Hepatocyte (in vitro differentiated cells): ENCODE data around the gene CLVS2. TPM values are rescaled to one million over a fixed set of nuclear protein-coding genes. Genes with fewer than 3 reads are reported as not detected.

Experiments used
- DNase-seq: peaks from one replicate; pipeline ENCODE4 v3.0.0-alpha.2; 2016; ENCODE audit warnings: low spot score
- H2AFZ ChIP-seq: fragments of 200-600 bp; sonication (generic); 2 replicates; pipeline ENCODE4 v1.6.0; 2016; ENCODE audit warnings: antibody characterized with exemption, mild to moderate bottlenecking
- H3K27ac ChIP-seq: fragments of 200-600 bp; sonication (generic); 2 replicates; pipeline ENCODE4 v1.5.1; 2016; ENCODE audit warnings: mild to moderate bottlenecking
- H3K27me3 ChIP-seq: fragments of 200-600 bp; sonication (generic); 2 replicates; pipeline ENCODE4 v1.6.1; 2016
- H3K36me3 ChIP-seq: fragments of 200-600 bp; sonication (generic); replicated peaks from 2 replicates; pipeline ENCODE4 v1.5.1; 2016; ENCODE audit warnings: low read depth; ENCODE audit not compliant: insufficient read depth
- H3K4me1 ChIP-seq: fragments of 200-600 bp; sonication (generic); 2 replicates; pipeline ENCODE4 v1.5.1; 2016; ENCODE audit warnings: mild to moderate bottlenecking, moderate library complexity; ENCODE audit not compliant: insufficient read depth
- H3K4me2 ChIP-seq: fragments of 200-600 bp; sonication (generic); 2 replicates; pipeline ENCODE4 v1.6.0; 2016
- H3K4me3 ChIP-seq: fragments of 200-600 bp; sonication (generic); 2 replicates; pipeline ENCODE4 v1.5.1; 2016; ENCODE audit warnings: mild to moderate bottlenecking
- H3K79me2 ChIP-seq: fragments of 200-600 bp; sonication (generic); 2 replicates; pipeline ENCODE4 v1.6.0; 2017; ENCODE audit warnings: mild to moderate bottlenecking
- H3K9me2 ChIP-seq: fragments of 200-600 bp; sonication (generic); replicated peaks from 2 replicates; pipeline ENCODE4 v1.6.0; 2017; ENCODE audit warnings: mild to moderate bottlenecking; ENCODE audit not compliant: insufficient read depth
- H3K9me3 ChIP-seq: fragments of 200-600 bp; sonication (generic); 2 replicates; pipeline ENCODE4 v1.5.1; 2016; ENCODE audit warnings: low read depth, mild to moderate bottlenecking
- H4K20me1 ChIP-seq: fragments of 200-600 bp; sonication (generic); 2 replicates; pipeline ENCODE4 v1.6.0; 2016; ENCODE audit warnings: mild to moderate bottlenecking; ENCODE audit not compliant: insufficient read depth, poor library complexity, severe bottlenecking
- EZH2 ChIP-seq: fragments of 200-600 bp; sonication (generic); IDR thresholded peaks from 2 replicates; pipeline ENCODE4 v1.6.1; 2016; ENCODE audit warnings: antibody characterized with exemption, mild to moderate bottlenecking, borderline replicate concordance
- EZH2phosphoT487 ChIP-seq: fragments of 200-600 bp; sonication (generic); IDR thresholded peaks from one replicate; pipeline ENCODE4 v1.6.1; 2018; ENCODE audit warnings: antibody characterized with exemption, mild to moderate bottlenecking, low read depth, moderate library complexity; ENCODE audit not compliant: unreplicated experiment, severe bottlenecking
- WGBS: methylation state at CpG from one replicate; pipeline ENCODE4 v1.1.6; 2016; ENCODE audit warnings: low lambda C conversion rate; ENCODE audit errors: missing lambda C conversion rate; 5-methylcytosine and 5-hydroxymethylcytosine counted together
- polyA plus RNA-seq: library from polyadenylated mRNA; unstranded; fragments of >200 nt; fragmentation: Nextera tagmentation; extraction: Ambion mirVana; gene quantifications from 2 replicates; pipeline ENCODE4 v1.2.1, GENCODE V29; 2016
- total RNA-seq: library from RNA; depleted of rRNA; stranded (reverse); fragments of >200 nt; gene quantifications from 2 replicates; pipeline ENCODE4 v1.2.3, GENCODE V29; 2014
- TF ChIP-seq, protein P1 (sequence below): fragments of 200-600 bp; sonication (generic); IDR thresholded peaks from 2 replicates; pipeline ENCODE4 v1.5.1; 2016; ENCODE audit warnings: antibody characterized with exemption, mild to moderate bottlenecking; ENCODE audit not compliant: poor library complexity

Gene CLVS2
- total and polyA plus RNA-seq, 2 experiments from 2014 or later, result 0.07 TPM; not detected in 1

- Histone ChIP-seq H3K4me3 (no peak overlapping the region), H3K9me2 (no peaks in the 10 kb centered on the region), H3K4me2 (no peak overlapping the region), H3K4me1 (no peaks in the 10 kb centered on the region), H3K27ac (no peak overlapping the region), H4K20me1 (no peaks in the 10 kb centered on the region), H3K9me3 (no peaks in the 10 kb centered on the region), H3K27me3 (no peaks in the 10 kb centered on the region), H3K79me2 (no peaks in the 10 kb centered on the region), H2AFZ (no peak overlapping the region), H3K36me3 (no peaks in the 10 kb centered on the region)
- TF ChIP-seq, protein P1, sequence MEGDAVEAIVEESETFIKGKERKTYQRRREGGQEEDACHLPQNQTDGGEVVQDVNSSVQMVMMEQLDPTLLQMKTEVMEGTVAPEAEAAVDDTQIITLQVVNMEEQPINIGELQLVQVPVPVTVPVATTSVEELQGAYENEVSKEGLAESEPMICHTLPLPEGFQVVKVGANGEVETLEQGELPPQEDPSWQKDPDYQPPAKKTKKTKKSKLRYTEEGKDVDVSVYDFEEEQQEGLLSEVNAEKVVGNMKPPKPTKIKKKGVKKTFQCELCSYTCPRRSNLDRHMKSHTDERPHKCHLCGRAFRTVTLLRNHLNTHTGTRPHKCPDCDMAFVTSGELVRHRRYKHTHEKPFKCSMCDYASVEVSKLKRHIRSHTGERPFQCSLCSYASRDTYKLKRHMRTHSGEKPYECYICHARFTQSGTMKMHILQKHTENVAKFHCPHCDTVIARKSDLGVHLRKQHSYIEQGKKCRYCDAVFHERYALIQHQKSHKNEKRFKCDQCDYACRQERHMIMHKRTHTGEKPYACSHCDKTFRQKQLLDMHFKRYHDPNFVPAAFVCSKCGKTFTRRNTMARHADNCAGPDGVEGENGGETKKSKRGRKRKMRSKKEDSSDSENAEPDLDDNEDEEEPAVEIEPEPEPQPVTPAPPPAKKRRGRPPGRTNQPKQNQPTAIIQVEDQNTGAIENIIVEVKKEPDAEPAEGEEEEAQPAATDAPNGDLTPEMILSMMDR, result no peak
- TF ChIP-seq EZH2 (no peak), EZH2phosphoT487 (no peak)
- WGBS, result 98% methylated on average over 7 of the region's 7 CpGs
- DNase-seq, result no peak
Observed at GRCh38 chr6:123116370-123116769, 120.3 kb downstream of the CLVS2 start.

DNA sequence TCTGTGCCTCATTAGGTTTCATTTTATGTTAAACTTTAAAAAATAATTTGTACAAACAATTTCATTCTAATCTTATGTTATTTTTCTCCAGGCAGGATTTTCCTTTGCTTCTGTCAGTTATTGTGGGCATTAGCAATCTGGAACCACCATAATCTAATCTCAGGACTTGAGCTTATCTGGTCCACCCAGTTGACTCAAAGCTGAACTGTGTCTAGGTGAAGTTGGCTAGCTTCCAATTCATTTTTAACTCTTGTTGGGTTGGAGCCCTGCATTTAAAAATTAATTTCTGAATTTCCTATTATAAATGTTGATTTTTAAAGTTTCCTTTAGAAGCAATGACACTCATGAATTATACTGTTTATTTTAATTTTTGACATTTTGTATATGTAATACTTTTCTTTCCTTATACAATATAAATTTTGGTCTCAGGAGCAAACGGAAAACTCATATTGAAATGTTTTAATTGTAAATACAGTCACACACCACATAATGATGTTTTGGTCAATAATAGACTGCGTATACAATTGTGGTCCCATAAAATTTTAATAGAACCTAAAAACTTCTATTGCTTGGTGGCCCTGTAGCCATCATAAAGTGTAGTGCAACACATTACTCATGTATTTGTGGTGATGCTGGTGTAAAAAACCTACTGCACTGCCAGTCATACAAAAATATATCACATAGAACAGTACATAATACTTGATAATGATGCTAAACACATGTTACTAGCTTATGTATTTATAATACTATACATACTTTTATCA, 121.3 kb downstream of the CLVS2 start:
- Histone ChIP-seq H4K20me1 (no peaks in the 10 kb centered on the region), H3K9me3 (no peaks in the 10 kb centered on the region), H3K36me3 (no peaks in the 10 kb centered on the region), H3K4me1 (no peaks in the 10 kb centered on the region), H2AFZ (no peak overlapping the region), H3K9me2 (no peaks in the 10 kb centered on the region), H3K4me3 (no peak overlapping the region), H3K4me2 (no peak overlapping the region), H3K27ac (no peak overlapping the region), H3K79me2 (no peaks in the 10 kb centered on the region), H3K27me3 (no peaks in the 10 kb centered on the region)
- WGBS, result 61% methylated on average over 2 of the region's 2 CpGs
- TF ChIP-seq EZH2phosphoT487 (no peak), EZH2 (no peak)
- TF ChIP-seq, protein P1, result no peak
- DNase-seq, result no peak

GRCh38 chr6:123118811-123119210, 122.8 kb downstream of the CLVS2 start:
- no peaks in the 10 kb centered on the region for H4K20me1 ChIP-seq
- no peak overlapping the region for H3K4me2 ChIP-seq
- H3K79me2 ChIP-seq, result no peaks in the 10 kb centered on the region
- no peak overlapping the region for H3K27ac ChIP-seq
- H2AFZ ChIP-seq, result no peak overlapping the region
- no peaks in the 10 kb centered on the region for H3K27me3 ChIP-seq
- H3K36me3 ChIP-seq, result no peaks in the 10 kb centered on the region
- no peaks in the 10 kb centered on the region for H3K4me1 ChIP-seq
- DNase-seq, result peak; percentile 23
- no peaks in the 10 kb centered on the region for H3K9me3 ChIP-seq
- WGBS, result 57% methylated on average over 2 of the region's 2 CpGs
- H3K4me3 ChIP-seq, result no peak overlapping the region
- TF ChIP-seq EZH2, result no peak
- TF ChIP-seq, protein P1, result no peak
- no peaks in the 10 kb centered on the region for H3K9me2 ChIP-seq

Other genes starting within 250 kb of the CLVS2 start
- 0.24 and 0.60 TPM in 2 replicates for gene FABP7, start 216.5 kb upstream of the CLVS2 start, total RNA-seq
- gene FABP7, start 216.5 kb upstream of the CLVS2 start, polyA plus RNA-seq, result 0.96 TPM in 1 of 2 replicates, not detected in the other
- gene SMPDL3A, start 207.0 kb upstream of the CLVS2 start, total RNA-seq, result 124 and 126 TPM in 2 replicates
- gene SMPDL3A, start 207.0 kb upstream of the CLVS2 start, polyA plus RNA-seq, result 104 and 115 TPM in 2 replicates